Ovary (tissue), 3 donors: ENCODE measurements around the gene TNIK.

Experiments used
- POLR2A ChIP-seq: fragments of 450-650 bp; IDR thresholded peaks from one replicate; pipeline ENCODE4 v1.6.1; 2017; ENCODE audit warnings: antibody characterized with exemption, mild to moderate bottlenecking, moderate library complexity
- TF ChIP-seq, protein P1 (sequence below), 3 donors: fragments of 450-650 bp in 2 of 3; fragments of 200-600 bp in 1 of 3; IDR thresholded peaks; one replicate each; pipeline versions ENCODE4 v1.5.1 to v1.8.0; 2016 to 2022; ENCODE audit warnings: antibody characterized with exemption in 3 of 3, mild to moderate bottlenecking in 1 of 3
- donor health status: DM: no; HTN: no; CAD: no.

DNA sequence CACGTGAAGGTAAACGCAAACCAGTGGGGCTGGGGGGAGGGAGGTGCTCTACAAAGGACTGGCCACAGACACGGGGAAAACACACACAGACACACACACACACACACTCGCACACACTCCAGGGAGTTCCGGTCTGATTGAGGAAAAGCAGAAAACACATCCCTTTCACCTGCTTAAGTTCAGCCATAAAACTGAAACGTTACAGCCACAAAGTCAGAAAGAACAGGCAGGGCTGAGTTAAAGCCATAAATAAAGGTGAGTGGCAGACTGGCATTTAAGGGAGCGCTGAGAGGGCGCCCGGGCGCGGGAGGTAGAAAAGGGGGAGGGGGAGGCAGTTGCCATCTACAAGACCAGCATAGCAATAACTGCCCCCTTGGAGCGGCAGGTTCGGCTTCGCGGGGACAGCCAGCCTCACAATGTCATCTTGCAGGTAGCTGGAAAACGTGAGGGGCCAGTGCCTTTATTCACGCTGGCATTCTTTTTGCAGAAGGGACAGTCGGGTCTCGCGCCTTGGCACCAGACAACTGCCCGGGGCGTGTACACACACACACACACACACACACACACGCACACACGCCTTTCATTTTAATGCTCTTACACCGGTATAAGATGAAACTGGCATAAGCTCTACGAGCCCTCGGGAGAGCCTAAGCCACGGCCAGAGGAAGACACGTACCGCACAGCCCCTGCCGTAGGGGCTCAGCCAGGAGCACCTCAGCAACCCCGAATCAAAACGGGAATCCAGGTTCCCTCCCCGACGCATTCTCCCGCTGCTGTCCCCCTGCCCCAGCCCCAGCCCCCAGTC, 866 bp downstream of the TNIK start:
- TF ChIP-seq, protein P1, sequence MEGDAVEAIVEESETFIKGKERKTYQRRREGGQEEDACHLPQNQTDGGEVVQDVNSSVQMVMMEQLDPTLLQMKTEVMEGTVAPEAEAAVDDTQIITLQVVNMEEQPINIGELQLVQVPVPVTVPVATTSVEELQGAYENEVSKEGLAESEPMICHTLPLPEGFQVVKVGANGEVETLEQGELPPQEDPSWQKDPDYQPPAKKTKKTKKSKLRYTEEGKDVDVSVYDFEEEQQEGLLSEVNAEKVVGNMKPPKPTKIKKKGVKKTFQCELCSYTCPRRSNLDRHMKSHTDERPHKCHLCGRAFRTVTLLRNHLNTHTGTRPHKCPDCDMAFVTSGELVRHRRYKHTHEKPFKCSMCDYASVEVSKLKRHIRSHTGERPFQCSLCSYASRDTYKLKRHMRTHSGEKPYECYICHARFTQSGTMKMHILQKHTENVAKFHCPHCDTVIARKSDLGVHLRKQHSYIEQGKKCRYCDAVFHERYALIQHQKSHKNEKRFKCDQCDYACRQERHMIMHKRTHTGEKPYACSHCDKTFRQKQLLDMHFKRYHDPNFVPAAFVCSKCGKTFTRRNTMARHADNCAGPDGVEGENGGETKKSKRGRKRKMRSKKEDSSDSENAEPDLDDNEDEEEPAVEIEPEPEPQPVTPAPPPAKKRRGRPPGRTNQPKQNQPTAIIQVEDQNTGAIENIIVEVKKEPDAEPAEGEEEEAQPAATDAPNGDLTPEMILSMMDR (IDR thresholded peaks at IDR 0.05): no peak
- no peak for TF ChIP-seq POLR2A
